OCI-LY1 (cell line): ENCODE measurements around the gene MYO9A.

Experiments used
- H2AFZ ChIP-seq: fragments of 200-600 bp; sonication (generic), shearing (Covaris generic); 2 replicates; pipeline ENCODE4 v1.6.0; 2014; ENCODE audit warnings: antibody characterized with exemption, mild to moderate bottlenecking, low read length
- H3F3A ChIP-seq: fragments of 200-600 bp; sonication (generic), shearing (Covaris generic); 2 replicates; pipeline ENCODE4 v1.6.0; 2014; ENCODE audit warnings: mild to moderate bottlenecking, antibody characterized with exemption, low read length, moderate library complexity; ENCODE audit not compliant: insufficient read depth
- H3K27ac ChIP-seq: fragments of 200-600 bp; sonication (generic); 2 replicates; pipeline ENCODE4 v1.5.1; 2014; ENCODE audit warnings: low read length, mixed run types, mild to moderate bottlenecking, low read depth; ENCODE audit not compliant: poor library complexity, severe bottlenecking
- H3K27me3 ChIP-seq: fragments of 200-600 bp; sonication (generic); 2 replicates; pipeline ENCODE4 v1.6.0; 2014; ENCODE audit warnings: antibody characterized with exemption, mild to moderate bottlenecking, low read length, moderate library complexity; ENCODE audit not compliant: insufficient read depth
- H3K36me3 ChIP-seq: fragments of 200-600 bp; sonication (generic); 2 replicates; pipeline ENCODE4 v1.6.1; 2014; ENCODE audit warnings: mild to moderate bottlenecking, antibody characterized with exemption, low read length, moderate library complexity, mixed read lengths; ENCODE audit not compliant: insufficient read depth
- H3K4me1 ChIP-seq: fragments of 200-600 bp; sonication (generic); 2 replicates; pipeline ENCODE4 v1.5.1; 2014; ENCODE audit warnings: mild to moderate bottlenecking, low read length, moderate library complexity; ENCODE audit not compliant: insufficient read depth, severe bottlenecking
- H3K4me2 ChIP-seq: fragments of 200-600 bp; sonication (generic), shearing (Covaris generic); 2 replicates; pipeline ENCODE4 v1.6.1; 2014; ENCODE audit warnings: low read length
- H3K4me3 ChIP-seq: fragments of 200-600 bp; sonication (generic); 2 replicates; pipeline ENCODE4 v1.5.1; 2014; ENCODE audit warnings: low read length, low read depth, mild to moderate bottlenecking, mixed read lengths; ENCODE audit not compliant: poor library complexity, severe bottlenecking
- H3K79me2 ChIP-seq: fragments of 200-600 bp; shearing (Covaris generic); 2 replicates; pipeline ENCODE4 v1.6.1; 2016; ENCODE audit warnings: mixed run types, low read length, mixed read lengths; ENCODE audit not compliant: insufficient read depth
- H3K9ac ChIP-seq: fragments of 200-600 bp; sonication (generic), shearing (Covaris generic); 2 replicates; pipeline ENCODE4 v1.6.1; 2014; ENCODE audit warnings: mild to moderate bottlenecking, low read length, mixed read lengths
- H3K9me2 ChIP-seq: fragments of 200-600 bp; sonication (generic), shearing (Covaris generic); 2 replicates; pipeline ENCODE4 v1.6.1; 2014; ENCODE audit warnings: low read depth, mild to moderate bottlenecking, low read length, mixed read lengths
- H3K9me3 ChIP-seq: fragments of 200-600 bp; shearing (Covaris generic); 2 replicates; pipeline ENCODE4 v1.6.1; 2014; ENCODE audit warnings: low read length, mixed read lengths
- H4K20me1 ChIP-seq: fragments of 200-600 bp; sonication (generic), shearing (Covaris generic); 2 replicates; pipeline ENCODE4 v1.6.0; 2016; ENCODE audit warnings: mild to moderate bottlenecking, low read length; ENCODE audit not compliant: insufficient read depth
- EZH2 ChIP-seq: fragments of 200-600 bp; sonication (generic), shearing (Covaris generic); IDR thresholded peaks from 2 replicates; pipeline ENCODE4 v1.8.0; 2017; ENCODE audit warnings: borderline replicate concordance, mixed run types, mild to moderate bottlenecking, antibody characterized with exemption, low read length, moderate library complexity, mixed read lengths
- TF ChIP-seq, protein P1 (sequence below): fragments of 200-600 bp; sonication (generic), shearing (Covaris generic); IDR thresholded peaks from 2 replicates; pipeline ENCODE4 v1.5.1; 2017; ENCODE audit warnings: mild to moderate bottlenecking, antibody characterized with exemption, low read length, moderate library complexity, mixed read lengths

The MYO9A gene

DNA sequence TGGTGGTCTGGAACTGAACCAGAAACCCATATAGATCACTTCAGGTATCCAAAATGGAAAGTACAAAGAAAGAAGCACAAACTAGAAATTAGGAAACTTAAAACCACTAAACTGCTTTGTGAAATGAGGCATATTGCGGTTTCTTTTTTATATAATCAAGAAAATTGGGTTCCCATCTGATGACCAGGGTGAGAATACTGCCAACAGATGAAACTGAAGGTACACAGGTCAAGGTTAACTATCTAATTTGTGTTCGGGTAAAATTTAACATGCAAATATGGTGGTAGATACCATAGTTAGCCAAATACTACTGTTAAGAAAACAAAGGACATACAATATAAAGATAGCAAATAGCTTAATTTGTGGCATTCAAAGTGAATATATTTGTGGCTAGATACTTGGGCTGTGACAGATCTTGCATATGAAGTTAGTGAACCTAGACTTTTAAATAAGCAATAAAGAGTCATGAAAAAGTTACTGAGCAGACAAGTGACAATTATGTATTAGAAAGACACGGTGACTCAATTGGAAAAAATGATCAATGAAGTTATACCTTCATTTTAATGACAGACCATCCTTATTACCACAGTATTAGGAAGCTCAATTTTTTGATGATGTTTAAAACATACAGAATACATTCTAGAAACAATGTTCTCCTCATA lies 180.2 kb downstream of the MYO9A start:
- Histone ChIP-seq H3K79me2 (no peaks in the 10 kb centered on the region), H3F3A (no peaks in the 10 kb centered on the region), H3K36me3 (peaks cover 24% of the 10 kb centered on the region), H3K4me3 (no peak overlapping the region), H3K4me1 (no peaks in the 10 kb centered on the region), H3K4me2 (no peak overlapping the region), H3K9me3 (no peaks in the 10 kb centered on the region), H3K27me3 (no peaks in the 10 kb centered on the region), H3K9ac (no peak overlapping the region), H2AFZ (no peak overlapping the region), H3K27ac (no peak overlapping the region), H3K9me2 (no peaks in the 10 kb centered on the region), H4K20me1 (no peaks in the 10 kb centered on the region)
- TF ChIP-seq EZH2 = no peak

DNA sequence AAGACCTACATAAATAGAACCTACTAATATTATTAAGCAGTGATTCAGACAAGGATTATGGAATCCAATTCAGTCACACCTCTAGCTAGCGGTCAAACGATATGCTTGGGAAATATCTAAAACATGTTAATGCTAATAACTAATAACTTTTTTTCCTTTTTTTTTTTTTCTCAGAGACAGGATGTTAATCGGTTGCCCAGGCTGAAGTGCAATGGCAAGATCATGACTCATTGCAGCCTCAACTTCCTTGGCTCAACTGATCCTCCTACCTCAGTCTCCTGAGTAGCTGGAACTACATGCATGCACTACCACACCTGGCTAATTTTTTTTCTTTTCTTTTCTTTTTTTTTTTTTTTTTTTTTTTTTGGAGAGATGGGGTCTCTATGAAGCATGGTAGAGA lies 183.5 kb downstream of the MYO9A start:
- H3K9me3 ChIP-seq = 0 out of 2 replicates have a peak, but pooled peaks cover 5% of the 10 kb centered on the region
- H3K4me1 ChIP-seq = no peaks in the 10 kb centered on the region
- H3K9ac ChIP-seq = no peak overlapping the region
- no peak overlapping the region for H3K4me2 ChIP-seq
- H3F3A ChIP-seq = no peaks in the 10 kb centered on the region
- TF ChIP-seq, protein P1, sequence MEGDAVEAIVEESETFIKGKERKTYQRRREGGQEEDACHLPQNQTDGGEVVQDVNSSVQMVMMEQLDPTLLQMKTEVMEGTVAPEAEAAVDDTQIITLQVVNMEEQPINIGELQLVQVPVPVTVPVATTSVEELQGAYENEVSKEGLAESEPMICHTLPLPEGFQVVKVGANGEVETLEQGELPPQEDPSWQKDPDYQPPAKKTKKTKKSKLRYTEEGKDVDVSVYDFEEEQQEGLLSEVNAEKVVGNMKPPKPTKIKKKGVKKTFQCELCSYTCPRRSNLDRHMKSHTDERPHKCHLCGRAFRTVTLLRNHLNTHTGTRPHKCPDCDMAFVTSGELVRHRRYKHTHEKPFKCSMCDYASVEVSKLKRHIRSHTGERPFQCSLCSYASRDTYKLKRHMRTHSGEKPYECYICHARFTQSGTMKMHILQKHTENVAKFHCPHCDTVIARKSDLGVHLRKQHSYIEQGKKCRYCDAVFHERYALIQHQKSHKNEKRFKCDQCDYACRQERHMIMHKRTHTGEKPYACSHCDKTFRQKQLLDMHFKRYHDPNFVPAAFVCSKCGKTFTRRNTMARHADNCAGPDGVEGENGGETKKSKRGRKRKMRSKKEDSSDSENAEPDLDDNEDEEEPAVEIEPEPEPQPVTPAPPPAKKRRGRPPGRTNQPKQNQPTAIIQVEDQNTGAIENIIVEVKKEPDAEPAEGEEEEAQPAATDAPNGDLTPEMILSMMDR = no peak
- no peak for TF ChIP-seq EZH2
- no peaks in the 10 kb centered on the region for H3K27me3 ChIP-seq
- H4K20me1 ChIP-seq = no peaks in the 10 kb centered on the region
- H3K27ac ChIP-seq = no peak overlapping the region
- H3K36me3 ChIP-seq = peaks cover 52% of the 10 kb centered on the region
- H2AFZ ChIP-seq = no peak overlapping the region
- no peaks in the 10 kb centered on the region for H3K79me2 ChIP-seq
- no peaks in the 10 kb centered on the region for H3K9me2 ChIP-seq
- no peak overlapping the region for H3K4me3 ChIP-seq

- Histone ChIP-seq H3K27ac (no peak overlapping the region), H3K9me2 (no peaks in the 10 kb centered on the region), H3K9ac (no peak overlapping the region), H4K20me1 (no peaks in the 10 kb centered on the region), H2AFZ (no peak overlapping the region), H3K36me3 (peaks cover 55% of the 10 kb centered on the region), H3K4me2 (no peak overlapping the region), H3K79me2 (no peaks in the 10 kb centered on the region), H3K4me1 (no peaks in the 10 kb centered on the region), H3K27me3 (no peaks in the 10 kb centered on the region), H3K9me3 (0 out of 2 replicates have a peak, but pooled peaks cover 5% of the 10 kb centered on the region), H3F3A (no peaks in the 10 kb centered on the region), H3K4me3 (no peak overlapping the region)
- no peak for TF ChIP-seq EZH2
- TF ChIP-seq, protein P1 = no peak
Measured at GRCh38 chr15:71932689-71933088, 185.3 kb downstream of the MYO9A start.

DNA sequence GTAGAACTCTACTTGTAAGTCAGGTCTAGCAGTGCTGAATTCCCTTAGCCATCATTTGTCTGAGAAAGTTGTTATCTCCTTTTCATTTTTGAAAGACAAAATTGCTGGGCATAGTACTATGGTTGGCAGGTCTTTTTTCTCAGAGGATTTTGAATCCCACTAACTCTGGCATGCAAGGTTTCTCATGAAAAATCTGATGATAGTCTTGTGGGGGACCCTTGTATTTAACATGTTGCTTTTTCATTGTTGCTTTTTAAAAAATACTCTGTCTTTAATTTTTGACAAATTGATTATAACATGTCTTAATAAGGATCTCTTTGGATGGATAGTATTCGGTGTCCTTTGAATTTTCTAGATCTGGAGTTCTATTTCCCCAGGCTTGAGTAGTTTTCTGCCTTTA lies 186.7 kb downstream of the MYO9A start:
- Histone ChIP-seq H3K36me3 (peaks cover 55% of the 10 kb centered on the region), H4K20me1 (no peaks in the 10 kb centered on the region), H3K9me3 (0 out of 2 replicates have a peak, but pooled peaks cover 5% of the 10 kb centered on the region), H3K27me3 (no peaks in the 10 kb centered on the region), H3K79me2 (no peaks in the 10 kb centered on the region), H2AFZ (no peak overlapping the region), H3K27ac (no peak overlapping the region), H3K4me2 (no peak overlapping the region), H3F3A (no peaks in the 10 kb centered on the region), H3K4me1 (no peaks in the 10 kb centered on the region), H3K9ac (no peak overlapping the region), H3K9me2 (no peaks in the 10 kb centered on the region), H3K4me3 (no peak overlapping the region)
- TF ChIP-seq EZH2 = no peak
- TF ChIP-seq, protein P1 = no peak
